Gastrocnemius medialis (tissue), 4 donors: ENCODE results near the gene SCG2.

Source experiments
- CTCF ChIP-seq, 5 experiments: fragments of 450-650 bp in 3 of 5; fragments of 200-600 bp in 2 of 5; sonication (generic) in 2 of 5; IDR thresholded peaks in 4 of 5; conservative IDR thresholded peaks in 1 of 5; 1 replicate in 4 of 5; 2 replicates in 1 of 5; pipeline ENCODE4 v1.5.1; 2016 to 2019; ENCODE audit warnings: antibody characterized with exemption in 5 of 5, mild to moderate bottlenecking in 3 of 5, moderate library complexity in 3 of 5
- POLR2A ChIP-seq, 2 donors: fragments of 450-650 bp; IDR thresholded peaks; one replicate each; pipeline ENCODE4 v1.6.1; 2017; ENCODE audit warnings: antibody characterized with exemption in 2 of 2, mild to moderate bottlenecking in 2 of 2, moderate library complexity in 2 of 2

- TF ChIP-seq CTCF (IDR thresholded peaks at IDR 0.05 in 4 of 5, conservative IDR thresholded peaks at IDR 0.05 in 1 of 5), result no peak
- no peak for TF ChIP-seq POLR2A (IDR thresholded peaks at IDR 0.05)
These were observed 21.2 kb downstream of the SCG2 start for GRCh38 chr2:223580951-223581350.
